NCI-H146 (cell line): ENCODE measurements around the gene VRK3.
A peak's percentile ranks its signal among the peaks of the same experiment; 100 is the strongest.

ENCODE experiments used
- DNase-seq: peaks from one replicate; lab custom pipeline; 2025; lab: John Stamatoyannopoulos, UW

VRK3 gene

GRCh38 chr19:50030937-50031336 is 5.8 kb upstream of the VRK3 start:
- DNase-seq, result no peak

- no peak for DNase-seq
Observed at GRCh38 chr19:50030225-50030624, 5.1 kb upstream of the VRK3 start.

- no peak for DNase-seq
Observed at GRCh38 chr19:50026550-50026906, 1.4 kb upstream of the VRK3 start.

GRCh38 chr19:50025794-50026549 is 800 bp upstream of the VRK3 start, which contains the start of gene ZNF473:
ZNF473 (plus strand) TSS chr19:50026005; CDS start chr19:50031083, 5,078 bp downstream.
- peak; percentile 97 for DNase-seq

- no peak for DNase-seq
Observed at GRCh38 chr19:50024719-50025021, 502 bp downstream of the VRK3 start.

- no peak for DNase-seq
Observed at GRCh38 chr19:50022823-50023222, 2.3 kb downstream of the VRK3 start.

GRCh38 chr19:50020481-50020880 is 4.7 kb downstream of the VRK3 start:
- no peak for DNase-seq

GRCh38 chr19:50016225-50016807 is 8.9 kb downstream of the VRK3 start:
- DNase-seq, result no peak

- no peak for DNase-seq
Observed at GRCh38 chr19:50008532-50008931, 16.6 kb downstream of the VRK3 start.

- DNase-seq, result no peak
Observed at GRCh38 chr19:50007947-50008346, 17.2 kb downstream of the VRK3 start.

GRCh38 chr19:50007170-50007569 is 18.0 kb downstream of the VRK3 start:
- DNase-seq, result no peak

- DNase-seq, result no peak
Observed at GRCh38 chr19:50005428-50005827, 19.7 kb downstream of the VRK3 start.

GRCh38 chr19:50003810-50004419 is 21.3 kb downstream of the VRK3 start:
- no peak for DNase-seq

- DNase-seq, result no peak
Observed at GRCh38 chr19:50003254-50003788, 21.9 kb downstream of the VRK3 start.

GRCh38 chr19:50002386-50002960 is 22.7 kb downstream of the VRK3 start:
- DNase-seq, result no peak

- DNase-seq, result no peak
Observed at GRCh38 chr19:50001775-50002174, 23.4 kb downstream of the VRK3 start.

- DNase-seq, result no peak
Observed at GRCh38 chr19:50000841-50001557, 24.2 kb downstream of the VRK3 start.

GRCh38 chr19:50000038-50000840 is 24.9 kb downstream of the VRK3 start:
- DNase-seq, result no peak

GRCh38 chr19:49999371-50000010 is 25.7 kb downstream of the VRK3 start:
- DNase-seq, result no peak

GRCh38 chr19:49997709-49998108 is 27.5 kb downstream of the VRK3 start:
- peak; percentile 16 for DNase-seq

- DNase-seq, result no peak
Observed at GRCh38 chr19:49988433-49988832, 36.7 kb downstream of the VRK3 start.
